ENCODE results near the gene SIRT2. TPM values are rescaled to one million over a fixed set of nuclear protein-coding genes. Genes with fewer than 3 reads are reported as not detected.

The SIRT2 gene
- total and polyA plus RNA-seq, 2 of the 13 experiments (the other 11 are each of a cell fraction or from before 2014, with no cell fraction given), result 22.3 to 26.1 TPM

DNA sequence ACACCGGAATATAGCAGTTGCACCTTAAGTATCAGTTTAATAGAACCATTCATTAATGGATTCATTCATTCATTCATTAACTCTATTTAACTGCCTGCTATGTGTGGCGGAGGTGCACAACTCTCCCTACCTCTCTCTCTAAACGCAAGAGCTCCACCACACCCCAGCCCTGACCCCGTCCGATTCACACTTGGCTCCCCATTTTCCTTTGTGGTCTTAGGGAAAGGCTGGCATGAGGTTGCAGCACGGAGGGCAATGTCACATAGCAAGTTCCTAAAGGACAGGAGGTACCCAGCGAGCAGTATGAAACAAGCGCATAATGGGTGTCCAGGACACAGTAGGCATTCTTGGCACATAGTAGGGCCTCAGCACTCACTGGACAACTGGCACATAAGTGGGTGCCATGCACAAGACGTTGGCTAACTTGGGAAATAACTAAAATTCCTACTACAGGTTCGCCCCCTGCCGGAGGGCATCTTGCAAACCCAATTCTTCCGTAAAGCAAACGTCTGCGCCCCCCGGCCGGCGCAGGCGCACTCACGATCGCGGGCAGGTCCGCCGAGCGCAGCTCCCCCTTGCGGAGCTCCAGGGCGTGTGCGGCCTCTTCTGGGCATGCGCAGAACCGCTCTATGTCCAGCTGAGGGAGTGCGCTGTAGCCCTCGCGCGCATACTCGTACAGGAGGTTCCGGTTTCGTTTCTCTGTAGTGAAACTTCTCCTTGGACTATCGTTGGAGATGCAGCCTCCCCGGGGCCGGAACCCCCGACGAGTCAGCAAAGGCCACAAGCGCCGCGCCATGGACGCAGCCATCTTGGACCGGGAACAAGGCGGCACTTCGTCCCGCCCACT lies 30.7 kb upstream of the SIRT2 start, which contains the start of gene SARS2 (continued):
- TF ChIP-seq, protein P1, sequence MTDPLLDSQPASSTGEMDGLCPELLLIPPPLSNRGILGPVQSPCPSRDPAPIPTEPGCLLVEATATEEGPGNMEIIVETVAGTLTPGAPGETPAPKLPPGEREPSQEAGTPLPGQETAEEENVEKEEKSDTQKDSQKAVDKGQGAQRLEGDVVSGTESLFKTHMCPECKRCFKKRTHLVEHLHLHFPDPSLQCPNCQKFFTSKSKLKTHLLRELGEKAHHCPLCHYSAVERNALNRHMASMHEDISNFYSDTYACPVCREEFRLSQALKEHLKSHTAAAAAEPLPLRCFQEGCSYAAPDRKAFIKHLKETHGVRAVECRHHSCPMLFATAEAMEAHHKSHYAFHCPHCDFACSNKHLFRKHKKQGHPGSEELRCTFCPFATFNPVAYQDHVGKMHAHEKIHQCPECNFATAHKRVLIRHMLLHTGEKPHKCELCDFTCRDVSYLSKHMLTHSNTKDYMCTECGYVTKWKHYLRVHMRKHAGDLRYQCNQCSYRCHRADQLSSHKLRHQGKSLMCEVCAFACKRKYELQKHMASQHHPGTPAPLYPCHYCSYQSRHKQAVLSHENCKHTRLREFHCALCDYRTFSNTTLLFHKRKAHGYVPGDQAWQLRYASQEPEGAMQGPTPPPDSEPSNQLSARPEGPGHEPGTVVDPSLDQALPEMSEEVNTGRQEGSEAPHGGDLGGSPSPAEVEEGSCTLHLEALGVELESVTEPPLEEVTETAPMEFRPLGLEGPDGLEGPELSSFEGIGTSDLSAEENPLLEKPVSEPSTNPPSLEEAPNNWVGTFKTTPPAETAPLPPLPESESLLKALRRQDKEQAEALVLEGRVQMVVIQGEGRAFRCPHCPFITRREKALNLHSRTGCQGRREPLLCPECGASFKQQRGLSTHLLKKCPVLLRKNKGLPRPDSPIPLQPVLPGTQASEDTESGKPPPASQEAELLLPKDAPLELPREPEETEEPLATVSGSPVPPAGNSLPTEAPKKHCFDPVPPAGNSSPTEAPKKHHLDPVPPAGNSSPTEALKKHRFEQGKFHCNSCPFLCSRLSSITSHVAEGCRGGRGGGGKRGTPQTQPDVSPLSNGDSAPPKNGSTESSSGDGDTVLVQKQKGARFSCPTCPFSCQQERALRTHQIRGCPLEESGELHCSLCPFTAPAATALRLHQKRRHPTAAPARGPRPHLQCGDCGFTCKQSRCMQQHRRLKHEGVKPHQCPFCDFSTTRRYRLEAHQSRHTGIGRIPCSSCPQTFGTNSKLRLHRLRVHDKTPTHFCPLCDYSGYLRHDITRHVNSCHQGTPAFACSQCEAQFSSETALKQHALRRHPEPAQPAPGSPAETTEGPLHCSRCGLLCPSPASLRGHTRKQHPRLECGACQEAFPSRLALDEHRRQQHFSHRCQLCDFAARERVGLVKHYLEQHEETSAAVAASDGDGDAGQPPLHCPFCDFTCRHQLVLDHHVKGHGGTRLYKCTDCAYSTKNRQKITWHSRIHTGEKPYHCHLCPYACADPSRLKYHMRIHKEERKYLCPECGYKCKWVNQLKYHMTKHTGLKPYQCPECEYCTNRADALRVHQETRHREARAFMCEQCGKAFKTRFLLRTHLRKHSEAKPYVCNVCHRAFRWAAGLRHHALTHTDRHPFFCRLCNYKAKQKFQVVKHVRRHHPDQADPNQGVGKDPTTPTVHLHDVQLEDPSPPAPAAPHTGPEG (CRISPR knock-in tag; IDR thresholded peaks at IDR 0.05), result 0 out of 2 replicates have a peak, but pooled peaks have one; percentile 12
- TF ChIP-seq ZNF317 (CRISPR knock-in tag; IDR thresholded peaks at IDR 0.05), result no peak
- TF ChIP-seq, protein P2, sequence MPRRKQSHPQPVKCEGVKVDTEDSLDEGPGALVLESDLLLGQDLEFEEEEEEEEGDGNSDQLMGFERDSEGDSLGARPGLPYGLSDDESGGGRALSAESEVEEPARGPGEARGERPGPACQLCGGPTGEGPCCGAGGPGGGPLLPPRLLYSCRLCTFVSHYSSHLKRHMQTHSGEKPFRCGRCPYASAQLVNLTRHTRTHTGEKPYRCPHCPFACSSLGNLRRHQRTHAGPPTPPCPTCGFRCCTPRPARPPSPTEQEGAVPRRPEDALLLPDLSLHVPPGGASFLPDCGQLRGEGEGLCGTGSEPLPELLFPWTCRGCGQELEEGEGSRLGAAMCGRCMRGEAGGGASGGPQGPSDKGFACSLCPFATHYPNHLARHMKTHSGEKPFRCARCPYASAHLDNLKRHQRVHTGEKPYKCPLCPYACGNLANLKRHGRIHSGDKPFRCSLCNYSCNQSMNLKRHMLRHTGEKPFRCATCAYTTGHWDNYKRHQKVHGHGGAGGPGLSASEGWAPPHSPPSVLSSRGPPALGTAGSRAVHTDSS (CRISPR knock-in tag; conservative IDR thresholded peaks at IDR 0.05), result no peak
- TF ChIP-seq PRMT3 (CRISPR knock-in tag; IDR thresholded peaks at IDR 0.05; ENCODE audit: borderline replicate concordance, low read depth), result no peak
- no peak for TF ChIP-seq ZNF292 (CRISPR knock-in tag; IDR thresholded peaks at IDR 0.05; ENCODE audit: borderline replicate concordance, low read depth)
- no peak for TF ChIP-seq ZNF230 (CRISPR knock-in tag; IDR thresholded peaks at IDR 0.05)
- no peak for TF ChIP-seq WIZ (CRISPR knock-in tag; IDR thresholded peaks at IDR 0.05)
- TF ChIP-seq, protein P3, sequence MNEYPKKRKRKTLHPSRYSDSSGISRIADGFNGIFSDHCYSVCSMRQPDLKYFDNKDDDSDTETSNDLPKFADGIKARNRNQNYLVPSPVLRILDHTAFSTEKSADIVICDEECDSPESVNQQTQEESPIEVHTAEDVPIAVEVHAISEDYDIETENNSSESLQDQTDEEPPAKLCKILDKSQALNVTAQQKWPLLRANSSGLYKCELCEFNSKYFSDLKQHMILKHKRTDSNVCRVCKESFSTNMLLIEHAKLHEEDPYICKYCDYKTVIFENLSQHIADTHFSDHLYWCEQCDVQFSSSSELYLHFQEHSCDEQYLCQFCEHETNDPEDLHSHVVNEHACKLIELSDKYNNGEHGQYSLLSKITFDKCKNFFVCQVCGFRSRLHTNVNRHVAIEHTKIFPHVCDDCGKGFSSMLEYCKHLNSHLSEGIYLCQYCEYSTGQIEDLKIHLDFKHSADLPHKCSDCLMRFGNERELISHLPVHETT (CRISPR knock-in tag; conservative IDR thresholded peaks at IDR 0.05), result peak; percentile 93; the same call in 1 of the 2 replicates
- peak; percentile 72 for TF ChIP-seq ZNF781 (CRISPR knock-in tag; IDR thresholded peaks at IDR 0.05; ENCODE audit: borderline replicate concordance, not compliant biosample characterization)
- TF ChIP-seq, protein P4, sequence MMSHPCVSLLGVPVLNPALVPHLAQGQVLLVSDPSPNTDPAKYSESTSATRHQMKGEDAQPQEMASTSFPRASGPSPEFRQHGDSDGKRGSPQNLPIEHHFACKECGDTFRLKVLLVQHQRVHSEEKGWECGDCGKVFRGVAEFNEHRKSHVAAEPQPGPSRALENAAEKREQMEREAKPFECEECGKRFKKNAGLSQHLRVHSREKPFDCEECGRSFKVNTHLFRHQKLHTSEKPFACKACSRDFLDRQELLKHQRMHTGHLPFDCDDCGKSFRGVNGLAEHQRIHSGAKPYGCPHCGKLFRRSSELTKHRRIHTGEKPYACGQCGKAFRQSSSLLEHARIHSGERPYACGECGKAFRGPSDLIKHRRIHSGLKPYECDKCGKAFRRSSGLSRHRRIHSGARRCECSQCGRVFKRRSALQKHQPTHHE (CRISPR knock-in tag; IDR thresholded peaks at IDR 0.05; ENCODE audit: borderline replicate concordance), result no peak
- TF ChIP-seq, protein P5, sequence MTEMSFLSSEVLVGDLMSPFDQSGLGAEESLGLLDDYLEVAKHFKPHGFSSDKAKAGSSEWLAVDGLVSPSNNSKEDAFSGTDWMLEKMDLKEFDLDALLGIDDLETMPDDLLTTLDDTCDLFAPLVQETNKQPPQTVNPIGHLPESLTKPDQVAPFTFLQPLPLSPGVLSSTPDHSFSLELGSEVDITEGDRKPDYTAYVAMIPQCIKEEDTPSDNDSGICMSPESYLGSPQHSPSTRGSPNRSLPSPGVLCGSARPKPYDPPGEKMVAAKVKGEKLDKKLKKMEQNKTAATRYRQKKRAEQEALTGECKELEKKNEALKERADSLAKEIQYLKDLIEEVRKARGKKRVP (CRISPR knock-in tag; IDR thresholded peaks at IDR 0.05), result no peak; a peak in 1 of 4 replicates
- TF ChIP-seq AKAP8 (CRISPR knock-in tag; IDR thresholded peaks at IDR 0.05), result peak; percentile 84; the same call in 1 of the 2 replicates

All from HepG2 (cell line).